ENCODE data around the gene SPHKAP. TPM values are rescaled to one million over a fixed set of nuclear protein-coding genes. Genes with fewer than 3 reads are reported as not detected.

Gene SPHKAP
- total RNA-seq, 2 experiments from 2014 or later, result not detected

- H3K4me1 ChIP-seq (ENCODE audit: insufficient read depth, low read length), result no peaks in the 10 kb centered on the region
- no peaks in the 10 kb centered on the region for H3K36me3 ChIP-seq (ENCODE audit: insufficient read depth, low read length)
- H3K4me1 Mint-ChIP-seq (ENCODE audit: low read depth), result no peaks in the 10 kb centered on the region
- ChIA-PET POLR2A (no interaction called here), CTCF (no interaction called here)
- intact Hi-C loops (cut with DNase I, micrococcal nuclease), result no loop called here
- no peak overlapping the region for H3K27ac ChIP-seq (ENCODE audit: low read depth in 1 of 2, low read length in 2 of 2)
- H3K36me3 Mint-ChIP-seq (ENCODE audit: low read depth), result no peaks in the 10 kb centered on the region
- no peaks in the 10 kb centered on the region for H3K9me3 ChIP-seq (ENCODE audit: control insufficient read depth in 1 of 2, insufficient read depth in 1 of 2, low read length in 2 of 2)
- H3K27ac Mint-ChIP-seq, result no peak overlapping the region
- H3K4me3 Mint-ChIP-seq, result no peak overlapping the region
- H3K9me3 Mint-ChIP-seq, result peaks cover 7% of the 10 kb centered on the region
- TF ChIP-seq CTCF (IDR thresholded peaks at IDR 0.05), result no peak
- ATAC-seq (ENCODE audit: poor library complexity) (no peak), DNase-seq (no peak)
- H3K27me3 Mint-ChIP-seq, result no peaks in the 10 kb centered on the region
- H3K27me3 ChIP-seq (ENCODE audit: control insufficient read depth in 1 of 2, insufficient read depth in 2 of 2, low read length in 2 of 2), result no peaks in the 10 kb centered on the region
- no peak overlapping the region for H3K4me3 ChIP-seq (ENCODE audit: low read length)
Observed at GRCh38 chr2:228126401-228126800, 55.1 kb downstream of the SPHKAP start.

GRCh38 chr2:228118940-228119339, 62.5 kb downstream of the SPHKAP start:
- Mint-ChIP-seq H3K27ac (no peak overlapping the region), H3K27me3 (no peaks in the 10 kb centered on the region), H3K4me1 (ENCODE audit: low read depth) (no peaks in the 10 kb centered on the region), H3K9me3 (no peaks in the 10 kb centered on the region), H3K4me3 (no peak overlapping the region), H3K36me3 (ENCODE audit: low read depth) (no peaks in the 10 kb centered on the region)
- Histone ChIP-seq H3K36me3 (ENCODE audit: insufficient read depth, low read length) (no peaks in the 10 kb centered on the region), H3K4me3 (ENCODE audit: low read length) (no peak overlapping the region), H3K27ac (ENCODE audit: low read depth in 1 of 2, low read length in 2 of 2) (no peak overlapping the region), H3K27me3 (ENCODE audit: control insufficient read depth in 1 of 2, insufficient read depth in 2 of 2, low read length in 2 of 2) (no peaks in the 10 kb centered on the region), H3K4me1 (ENCODE audit: insufficient read depth, low read length) (no peaks in the 10 kb centered on the region), H3K9me3 (ENCODE audit: control insufficient read depth in 1 of 2, insufficient read depth in 1 of 2, low read length in 2 of 2) (no peaks in the 10 kb centered on the region)
- ATAC-seq (ENCODE audit: poor library complexity) (no peak), DNase-seq (no peak)
- intact Hi-C loops (cut with DNase I, micrococcal nuclease), result no loop called here
- ChIA-PET POLR2A (no interaction called here), CTCF (no interaction called here)
- no peak for TF ChIP-seq CTCF (IDR thresholded peaks at IDR 0.05)

- no peaks in the 10 kb centered on the region for H3K4me1 Mint-ChIP-seq (ENCODE audit: low read depth)
- no peaks in the 10 kb centered on the region for H3K27me3 Mint-ChIP-seq
- H3K36me3 ChIP-seq (ENCODE audit: insufficient read depth, low read length), result no peaks in the 10 kb centered on the region
- ChIA-PET CTCF (interaction anchor here (1.3 kb wide), 1 partner anchor 10 kb away, joined by 4 read pairs; no protein-coding TSS in a partner anchor), POLR2A (no interaction called here)
- peaks cover 4% of the 10 kb centered on the region for H3K9me3 Mint-ChIP-seq
- H3K9me3 ChIP-seq (ENCODE audit: control insufficient read depth in 1 of 2, insufficient read depth in 1 of 2, low read length in 2 of 2), result peaks cover 0 to 4% of the 10 kb centered on the region in 2 experiments
- H3K27me3 ChIP-seq (ENCODE audit: control insufficient read depth in 1 of 2, insufficient read depth in 2 of 2, low read length in 2 of 2), result no peaks in the 10 kb centered on the region
- H3K36me3 Mint-ChIP-seq (ENCODE audit: low read depth), result no peaks in the 10 kb centered on the region
- no peaks in the 10 kb centered on the region for H3K4me1 ChIP-seq (ENCODE audit: insufficient read depth, low read length)
- no peak overlapping the region for H3K4me3 Mint-ChIP-seq
- H3K4me3 ChIP-seq (ENCODE audit: low read length), result no peak overlapping the region
- no peak for TF ChIP-seq CTCF (IDR thresholded peaks at IDR 0.05)
- H3K27ac Mint-ChIP-seq, result no peak overlapping the region
- H3K27ac ChIP-seq (ENCODE audit: low read depth in 1 of 2, low read length in 2 of 2), result no peak overlapping the region
- DNase-seq, result no peak
- ATAC-seq (ENCODE audit: poor library complexity), result no peak
- intact Hi-C loops (cut with DNase I, micrococcal nuclease), result no loop called here
Observed at GRCh38 chr2:228107846-228108245, 73.6 kb downstream of the SPHKAP start.
